ENCODE data around the gene ALDH3A1. TPM values are rescaled to one million over a fixed set of nuclear protein-coding genes. Genes with fewer than 3 reads are reported as not detected.

Gene ALDH3A1
- total and polyA plus RNA-seq, 4 donors = 1.5 to 44.2 (median 13.6) TPM

DNA sequence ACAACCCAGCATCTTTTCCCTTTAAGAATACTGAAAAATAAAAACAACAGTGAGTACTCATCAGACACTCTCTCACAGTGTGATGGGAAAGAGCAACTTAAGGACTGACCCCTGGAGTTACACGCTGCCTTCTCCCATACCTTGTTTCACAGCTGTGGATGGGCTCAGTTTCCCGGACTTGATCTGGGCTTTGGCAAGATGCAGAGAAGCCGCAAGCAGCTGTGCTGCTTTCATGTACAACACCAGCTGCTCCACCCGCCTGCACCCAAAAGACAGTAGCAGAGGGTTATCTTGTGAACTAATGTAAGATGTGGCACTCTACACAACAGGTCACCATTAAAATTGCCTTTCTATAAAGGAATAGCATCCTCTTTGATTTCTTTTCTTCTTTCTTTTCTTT is 32.7 kb upstream of the ALDH3A1 start:
- H3K27me3 ChIP-seq (ENCODE audit: control insufficient read depth in 3 of 3, insufficient read depth in 3 of 3, low read length in 2 of 3) = no peaks in the 10 kb centered on the region
- H3K4me3 ChIP-seq = no peak overlapping the region
- WGBS, 2 donors = 93 to 97% methylated on average over 4 of the region's 4 CpGs
- TF ChIP-seq, protein P1, sequence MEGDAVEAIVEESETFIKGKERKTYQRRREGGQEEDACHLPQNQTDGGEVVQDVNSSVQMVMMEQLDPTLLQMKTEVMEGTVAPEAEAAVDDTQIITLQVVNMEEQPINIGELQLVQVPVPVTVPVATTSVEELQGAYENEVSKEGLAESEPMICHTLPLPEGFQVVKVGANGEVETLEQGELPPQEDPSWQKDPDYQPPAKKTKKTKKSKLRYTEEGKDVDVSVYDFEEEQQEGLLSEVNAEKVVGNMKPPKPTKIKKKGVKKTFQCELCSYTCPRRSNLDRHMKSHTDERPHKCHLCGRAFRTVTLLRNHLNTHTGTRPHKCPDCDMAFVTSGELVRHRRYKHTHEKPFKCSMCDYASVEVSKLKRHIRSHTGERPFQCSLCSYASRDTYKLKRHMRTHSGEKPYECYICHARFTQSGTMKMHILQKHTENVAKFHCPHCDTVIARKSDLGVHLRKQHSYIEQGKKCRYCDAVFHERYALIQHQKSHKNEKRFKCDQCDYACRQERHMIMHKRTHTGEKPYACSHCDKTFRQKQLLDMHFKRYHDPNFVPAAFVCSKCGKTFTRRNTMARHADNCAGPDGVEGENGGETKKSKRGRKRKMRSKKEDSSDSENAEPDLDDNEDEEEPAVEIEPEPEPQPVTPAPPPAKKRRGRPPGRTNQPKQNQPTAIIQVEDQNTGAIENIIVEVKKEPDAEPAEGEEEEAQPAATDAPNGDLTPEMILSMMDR (IDR thresholded peaks at IDR 0.05; ENCODE audit: control extremely low read depth, extremely low read depth) = no peak
- no peaks in the 10 kb centered on the region for H3K4me1 ChIP-seq (ENCODE audit: control insufficient read depth in 5 of 5, insufficient read depth in 5 of 5, low read length in 5 of 5)
- no peak overlapping the region for H3K27ac ChIP-seq (ENCODE audit: low read depth in 1 of 2, low read length in 1 of 2)
- peaks cover 12 to 37% (median 19%) of the 10 kb centered on the region in 4 donors for H3K36me3 ChIP-seq (ENCODE audit: control insufficient read depth in 4 of 4, insufficient read depth in 4 of 4, low read length in 4 of 4)
- ATAC-seq (ENCODE audit: insufficient read depth, low FRiP score) = no peak
- no peak for DNase-seq
- H3K9ac ChIP-seq (ENCODE audit: insufficient read depth in 1 of 2, low read length in 2 of 2) = no peak overlapping the region
- H3K9me3 ChIP-seq (ENCODE audit: control insufficient read depth in 4 of 4, insufficient read depth in 3 of 4, low read length in 3 of 4) = no peaks in the 10 kb centered on the region

DNA sequence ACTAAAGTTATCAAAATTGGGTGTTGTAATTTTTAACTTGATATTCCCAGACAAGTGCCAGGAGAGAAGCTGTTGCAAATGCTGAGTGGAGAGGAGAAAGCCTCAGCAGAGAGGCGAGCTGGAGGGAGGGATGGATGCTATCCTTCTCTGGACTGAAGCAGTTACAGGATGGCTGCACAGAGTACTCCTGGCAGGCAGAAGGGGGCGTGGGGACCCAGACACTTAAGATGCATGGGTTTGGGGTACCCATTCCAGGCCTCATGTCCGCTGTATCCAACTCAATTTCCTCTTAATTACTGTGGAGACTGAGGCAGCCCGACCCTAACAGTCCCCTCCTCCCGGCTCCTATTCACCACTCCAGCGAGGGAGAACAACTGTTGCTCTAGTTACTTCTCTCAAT is 25.4 kb upstream of the ALDH3A1 start:
- Histone ChIP-seq H3K9me3 (ENCODE audit: control insufficient read depth in 4 of 4, insufficient read depth in 3 of 4, low read length in 3 of 4) (no peaks in the 10 kb centered on the region), H3K9ac (ENCODE audit: insufficient read depth in 1 of 2, low read length in 2 of 2) (no peak overlapping the region), H3K4me3 (no peak overlapping the region), H3K27ac (ENCODE audit: low read depth in 1 of 2, low read length in 1 of 2) (no peak overlapping the region), H3K36me3 (ENCODE audit: control insufficient read depth in 4 of 4, insufficient read depth in 4 of 4, low read length in 4 of 4) (peaks cover 11 to 20% (median 14%) of the 10 kb centered on the region in 4 donors), H3K4me1 (ENCODE audit: control insufficient read depth in 5 of 5, insufficient read depth in 5 of 5, low read length in 5 of 5) (no peaks in the 10 kb centered on the region), H3K27me3 (ENCODE audit: control insufficient read depth in 3 of 3, insufficient read depth in 3 of 3, low read length in 2 of 3) (no peaks in the 10 kb centered on the region)
- DNase-seq (no peak), ATAC-seq (ENCODE audit: insufficient read depth, low FRiP score) (no peak)
- TF ChIP-seq, protein P1 (IDR thresholded peaks at IDR 0.05; ENCODE audit: control extremely low read depth, extremely low read depth) = no peak
- WGBS, 2 donors = 93 to 95% methylated on average over 6 of the region's 6 CpGs

DNA sequence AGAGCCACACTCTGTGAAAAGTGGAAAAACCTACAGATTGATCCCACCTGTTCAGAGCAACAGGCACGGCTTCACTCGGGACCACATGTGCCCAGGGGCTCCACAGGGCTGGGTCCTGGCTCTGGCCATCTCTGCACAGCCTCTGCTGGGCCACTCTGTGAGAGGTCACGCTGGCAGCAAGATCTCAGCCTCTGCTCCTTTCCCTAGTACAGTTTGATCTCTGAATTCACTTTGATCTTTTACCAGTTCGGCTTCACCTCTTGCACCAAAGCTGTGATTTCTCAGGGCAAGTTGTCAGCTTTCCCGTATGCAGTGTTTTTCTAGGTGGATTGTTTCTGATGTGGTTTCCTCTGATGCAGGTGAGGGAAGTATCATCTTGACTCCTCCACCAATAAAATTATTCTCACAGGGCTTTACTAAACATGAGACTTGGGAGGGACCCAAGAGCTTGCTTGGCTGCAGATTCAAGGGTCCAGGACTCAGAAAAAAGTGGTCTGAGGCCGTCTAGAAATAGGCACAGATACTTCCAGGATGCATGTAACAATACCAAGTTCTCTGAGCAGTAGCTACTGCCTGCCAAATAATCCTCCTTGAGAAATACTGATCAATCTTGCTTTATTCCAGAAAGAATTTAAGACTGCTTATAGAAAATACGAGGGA is 24.0 kb upstream of the ALDH3A1 start:
- Histone ChIP-seq H3K4me1 (ENCODE audit: control insufficient read depth in 5 of 5, insufficient read depth in 5 of 5, low read length in 5 of 5) (no peaks in the 10 kb centered on the region), H3K36me3 (ENCODE audit: control insufficient read depth in 4 of 4, insufficient read depth in 4 of 4, low read length in 4 of 4) (peaks cover 10 to 13% (median 11%) of the 10 kb centered on the region in 4 donors), H3K4me3 (no peak overlapping the region), H3K27ac (ENCODE audit: low read depth in 1 of 2, low read length in 1 of 2) (no peak overlapping the region), H3K9me3 (ENCODE audit: control insufficient read depth in 4 of 4, insufficient read depth in 3 of 4, low read length in 3 of 4) (no peaks in the 10 kb centered on the region), H3K9ac (ENCODE audit: insufficient read depth in 1 of 2, low read length in 2 of 2) (no peak overlapping the region), H3K27me3 (ENCODE audit: control insufficient read depth in 3 of 3, insufficient read depth in 3 of 3, low read length in 2 of 3) (no peaks in the 10 kb centered on the region)
- TF ChIP-seq, protein P1 (IDR thresholded peaks at IDR 0.05; ENCODE audit: control extremely low read depth, extremely low read depth) = no peak
- WGBS, 2 donors = 70 to 71% methylated on average over 7 of the region's 7 CpGs
- DNase-seq (no peak), ATAC-seq (ENCODE audit: insufficient read depth, low FRiP score) (no peak)

Data from lung (tissue), 12 donors.